Loucy (cell line): Measurements from ENCODE around the gene SIRPB2.
A peak's percentile ranks its signal among the peaks of the same experiment; 100 is the strongest.

Source experiments
- H2AFZ ChIP-seq: fragments of 200-600 bp; sonication (generic); 2 replicates; pipeline ENCODE4 v1.6.0; 2016; ENCODE audit warnings: antibody characterized with exemption, mild to moderate bottlenecking, low read length, moderate library complexity
- H3F3A ChIP-seq: fragments of 200-600 bp; 2 replicates; pipeline ENCODE4 v1.6.0; 2016; ENCODE audit warnings: antibody characterized with exemption, low read depth, mild to moderate bottlenecking
- H3K27me3 ChIP-seq: fragments of 200-600 bp; sonication (generic); 2 replicates; pipeline ENCODE4 v1.6.1; 2014; ENCODE audit warnings: low read length, mild to moderate bottlenecking; ENCODE audit not compliant: insufficient read depth, poor library complexity, severe bottlenecking
- H3K36me3 ChIP-seq: fragments of 200-600 bp; sonication (generic); 2 replicates; pipeline ENCODE4 v1.6.1; 2016; ENCODE audit warnings: low read length; ENCODE audit not compliant: insufficient read depth
- H3K4me1 ChIP-seq: fragments of 200-600 bp; sonication (generic); 2 replicates; pipeline ENCODE4 v1.5.1; 2014; ENCODE audit warnings: low read length, mild to moderate bottlenecking; ENCODE audit not compliant: insufficient read depth, poor library complexity, severe bottlenecking
- H3K4me2 ChIP-seq: fragments of 200-600 bp; sonication (generic); 2 replicates; pipeline ENCODE4 v1.6.0; 2014; ENCODE audit warnings: antibody characterized with exemption, low read length, low read depth, mild to moderate bottlenecking; ENCODE audit not compliant: poor library complexity, severe bottlenecking
- H3K4me3 ChIP-seq: fragments of 200-600 bp; sonication (generic); 2 replicates; pipeline ENCODE4 v1.5.1; 2014; ENCODE audit warnings: low read length, mild to moderate bottlenecking, mixed read lengths; ENCODE audit not compliant: poor library complexity, severe bottlenecking
- H3K79me2 ChIP-seq: fragments of 200-600 bp; sonication (generic); 2 replicates; pipeline ENCODE4 v1.6.1; 2014; ENCODE audit warnings: low read length; ENCODE audit not compliant: insufficient read depth
- H3K9ac ChIP-seq: fragments of 200-600 bp; sonication (generic); 2 replicates; pipeline ENCODE4 v1.6.0; 2014; ENCODE audit warnings: mild to moderate bottlenecking, low read depth, low read length, moderate library complexity; ENCODE audit not compliant: poor library complexity, severe bottlenecking
- H3K9me2 ChIP-seq: fragments of 200-600 bp; sonication (generic); replicated peaks from 2 replicates; pipeline ENCODE4 v1.6.1; 2016; ENCODE audit warnings: low read depth, low read length, mixed read lengths
- H3K9me3 ChIP-seq: fragments of 200-600 bp; sonication (generic); 2 replicates; pipeline ENCODE4 v1.6.1; 2014; ENCODE audit warnings: mild to moderate bottlenecking, antibody characterized with exemption, low read length, low read depth; ENCODE audit not compliant: insufficient read depth
- H4K20me1 ChIP-seq: fragments of 200-600 bp; sonication (generic); 2 replicates; pipeline ENCODE4 v1.6.0; 2014; ENCODE audit warnings: antibody characterized with exemption, low read length, mild to moderate bottlenecking; ENCODE audit not compliant: insufficient read depth, poor library complexity, severe bottlenecking
- EZH2phosphoT487 ChIP-seq: fragments of 200-600 bp; IDR thresholded peaks from 2 replicates; pipeline ENCODE4 v1.6.1; 2018; ENCODE audit warnings: antibody characterized with exemption, mild to moderate bottlenecking, moderate library complexity, borderline replicate concordance
- TF ChIP-seq, protein P1 (sequence below): fragments of 200-600 bp; sonication (generic); conservative IDR thresholded peaks from 2 replicates; pipeline ENCODE4 v1.5.1; 2014; ENCODE audit warnings: mild to moderate bottlenecking, antibody characterized with exemption, low read length

The SIRPB2 gene

GRCh38 chr20:1472556-1473245, 18.5 kb downstream of the SIRPB2 start:
- Histone ChIP-seq H2AFZ (no peak overlapping the region), H4K20me1 (no peaks in the 10 kb centered on the region), H3K9me2 (no peaks in the 10 kb centered on the region), H3K27me3 (no peaks in the 10 kb centered on the region), H3K4me1 (no peaks in the 10 kb centered on the region), H3K4me2 (no peak overlapping the region), H3K4me3 (no peak overlapping the region), H3K9ac (no peak overlapping the region), H3F3A (no peaks in the 10 kb centered on the region), H3K79me2 (no peaks in the 10 kb centered on the region), H3K9me3 (no peaks in the 10 kb centered on the region), H3K36me3 (no peaks in the 10 kb centered on the region)
- TF ChIP-seq, protein P1, sequence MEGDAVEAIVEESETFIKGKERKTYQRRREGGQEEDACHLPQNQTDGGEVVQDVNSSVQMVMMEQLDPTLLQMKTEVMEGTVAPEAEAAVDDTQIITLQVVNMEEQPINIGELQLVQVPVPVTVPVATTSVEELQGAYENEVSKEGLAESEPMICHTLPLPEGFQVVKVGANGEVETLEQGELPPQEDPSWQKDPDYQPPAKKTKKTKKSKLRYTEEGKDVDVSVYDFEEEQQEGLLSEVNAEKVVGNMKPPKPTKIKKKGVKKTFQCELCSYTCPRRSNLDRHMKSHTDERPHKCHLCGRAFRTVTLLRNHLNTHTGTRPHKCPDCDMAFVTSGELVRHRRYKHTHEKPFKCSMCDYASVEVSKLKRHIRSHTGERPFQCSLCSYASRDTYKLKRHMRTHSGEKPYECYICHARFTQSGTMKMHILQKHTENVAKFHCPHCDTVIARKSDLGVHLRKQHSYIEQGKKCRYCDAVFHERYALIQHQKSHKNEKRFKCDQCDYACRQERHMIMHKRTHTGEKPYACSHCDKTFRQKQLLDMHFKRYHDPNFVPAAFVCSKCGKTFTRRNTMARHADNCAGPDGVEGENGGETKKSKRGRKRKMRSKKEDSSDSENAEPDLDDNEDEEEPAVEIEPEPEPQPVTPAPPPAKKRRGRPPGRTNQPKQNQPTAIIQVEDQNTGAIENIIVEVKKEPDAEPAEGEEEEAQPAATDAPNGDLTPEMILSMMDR = no peak
- TF ChIP-seq EZH2phosphoT487 = no peak

DNA sequence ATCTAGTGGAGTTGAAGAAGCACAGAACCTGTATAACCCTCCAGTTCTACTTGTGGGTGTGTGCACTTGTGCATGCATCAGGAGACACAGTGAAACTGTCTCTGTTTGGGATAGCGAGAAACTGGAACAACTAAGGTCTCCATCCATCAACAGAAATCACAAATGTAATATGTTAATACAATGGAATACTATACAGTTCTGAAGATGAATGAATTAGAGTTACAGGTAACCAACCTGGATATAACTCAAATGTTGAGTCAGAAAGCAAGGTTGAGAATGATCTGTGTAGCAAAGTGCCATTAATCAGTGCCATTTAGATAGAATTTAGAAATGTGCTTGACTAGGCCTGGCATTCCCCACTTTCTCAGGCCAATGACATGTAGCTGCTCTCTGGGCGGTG, 20.0 kb downstream of the SIRPB2 start:
- H3K9me3 ChIP-seq = no peaks in the 10 kb centered on the region
- no peak overlapping the region for H2AFZ ChIP-seq
- no peak overlapping the region for H3K4me2 ChIP-seq
- H3K36me3 ChIP-seq = no peaks in the 10 kb centered on the region
- H3K27me3 ChIP-seq = no peaks in the 10 kb centered on the region
- peaks cover 3% of the 10 kb centered on the region for H4K20me1 ChIP-seq
- H3K4me3 ChIP-seq = no peak overlapping the region
- peaks cover 7% of the 10 kb centered on the region for H3K4me1 ChIP-seq
- TF ChIP-seq, protein P1 = no peak
- no peak for TF ChIP-seq EZH2phosphoT487
- H3F3A ChIP-seq = no peaks in the 10 kb centered on the region
- H3K79me2 ChIP-seq = peaks cover 2% of the 10 kb centered on the region; the same call in 1 of the 2 replicates
- H3K9me2 ChIP-seq = no peaks in the 10 kb centered on the region
- H3K9ac ChIP-seq = no peak overlapping the region

DNA sequence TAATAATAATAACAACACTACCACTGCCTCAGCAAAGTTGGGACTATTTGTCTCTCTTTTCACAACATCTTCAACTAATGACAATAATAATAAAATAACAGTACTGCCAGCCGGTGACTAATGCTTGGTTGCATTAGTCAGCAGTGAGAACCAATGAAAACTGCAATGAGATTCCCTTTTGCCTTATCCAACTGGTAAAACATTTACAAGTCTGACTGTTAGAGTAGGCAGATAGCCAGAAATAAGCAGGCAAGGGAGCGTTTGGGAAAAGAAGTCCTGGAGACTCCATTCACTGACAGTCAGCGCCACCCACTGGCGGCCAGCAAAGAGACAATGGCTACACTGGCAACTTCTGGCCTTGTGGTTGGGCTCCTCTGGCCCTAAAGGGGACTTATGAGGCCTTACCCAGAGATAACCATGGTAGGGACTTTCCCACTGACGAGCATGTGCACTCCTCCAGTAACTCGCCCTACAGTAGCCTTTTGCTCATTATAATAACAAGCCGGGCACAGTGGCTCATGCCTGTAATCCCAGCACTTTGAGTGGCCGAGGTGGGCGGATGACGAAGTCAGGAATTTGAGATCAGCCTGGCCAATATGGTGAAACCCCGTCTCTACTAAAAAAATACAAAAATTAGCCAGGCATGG, 21.2 kb downstream of the SIRPB2 start:
- H4K20me1 ChIP-seq = peaks cover 14% of the 10 kb centered on the region
- peaks cover 18% of the 10 kb centered on the region for H3K4me1 ChIP-seq
- H3K9me3 ChIP-seq = no peaks in the 10 kb centered on the region
- H3K4me2 ChIP-seq = no peak overlapping the region
- no peak for TF ChIP-seq EZH2phosphoT487
- TF ChIP-seq, protein P1 = peak; percentile 86
- no peaks in the 10 kb centered on the region for H3K9me2 ChIP-seq
- H2AFZ ChIP-seq = no peak overlapping the region
- no peaks in the 10 kb centered on the region for H3K27me3 ChIP-seq
- no peak overlapping the region for H3K9ac ChIP-seq
- H3K4me3 ChIP-seq = no peak overlapping the region
- peaks cover 14% of the 10 kb centered on the region for H3K79me2 ChIP-seq
- H3F3A ChIP-seq = no peaks in the 10 kb centered on the region
- no peaks in the 10 kb centered on the region for H3K36me3 ChIP-seq
